Activated T-helper 17 cell treated with anti-CD3 and anti-CD28 coated beads, Interleukin-2, amount 50 U/mL, for 72 hours (primary cell): ENCODE measurements around the gene OTUD5. TPM values are rescaled to one million over a fixed set of nuclear protein-coding genes. Genes with fewer than 3 reads are reported as not detected.

ENCODE experiments used
- total RNA-seq, 2 donors: library from RNA; stranded (reverse); gene quantifications; one replicate each; pipeline ENCODE4 v1.2.3, GENCODE V29; 2022

OTUD5 gene
- total RNA-seq, 2 donors from 2014 or later, result 67.1 to 111 TPM

Other genes starting within 250 kb of the OTUD5 start
- not detected for gene GLOD5, start 195.9 kb downstream of the OTUD5 start, total RNA-seq
- not detected for gene GATA1, start 171.0 kb downstream of the OTUD5 start, total RNA-seq
- 100 to 1,000 TPM in 1 of 2 donors, 10 to 100 TPM in 1; 62.0 to 121 TPM for gene HDAC6, start 155.5 kb downstream of the OTUD5 start, total RNA-seq
- under 1 TPM in 1 of 2 donors, not detected in 1; 0.26 TPM for gene ERAS, start 131.1 kb downstream of the OTUD5 start, total RNA-seq
- gene PCSK1N, start 122.0 kb downstream of the OTUD5 start, total RNA-seq, result 1 to 10 TPM; 3.7 to 4.7 TPM
- gene TIMM17B, start 59.8 kb downstream of the OTUD5 start, total RNA-seq, result 10 to 100 TPM; 54.4 to 66.3 TPM
- 10 to 100 TPM; 62.6 to 95.7 TPM for gene PQBP1, start 59.7 kb downstream of the OTUD5 start, total RNA-seq
- 10 to 100 TPM; 24.6 to 32.8 TPM for gene SLC35A2, start 46.0 kb downstream of the OTUD5 start, total RNA-seq
- 100 to 1,000 TPM; 350 to 648 TPM for gene PIM2, start 38.6 kb downstream of the OTUD5 start, total RNA-seq
- gene KCND1, start 14.2 kb upstream of the OTUD5 start, total RNA-seq, result 10 to 100 TPM in 1 of 2 donors, 1 to 10 TPM in 1; 7.2 to 16.8 TPM
- 100 to 1,000 TPM in 1 of 2 donors, 10 to 100 TPM in 1; 88.0 to 126 TPM for gene GRIPAP1, start 44.7 kb upstream of the OTUD5 start, total RNA-seq
- 10 to 100 TPM; 35.0 to 38.9 TPM for gene TFE3, start 85.8 kb upstream of the OTUD5 start, total RNA-seq
- 1 to 10 TPM; 6.9 to 7.3 TPM for gene CCDC120, start 101.4 kb upstream of the OTUD5 start, total RNA-seq
- gene PRAF2, start 116.4 kb upstream of the OTUD5 start, total RNA-seq, result 10 to 100 TPM; 14.3 to 21.7 TPM
- 10 to 100 TPM; 40.6 to 44.5 TPM for gene WDR45, start 122.3 kb upstream of the OTUD5 start, total RNA-seq
- gene GPKOW, start 166.1 kb upstream of the OTUD5 start, total RNA-seq, result 10 to 100 TPM; 17.3 to 18.1 TPM
- 1 to 10 TPM; 1.5 to 3.7 TPM for gene MAGIX, start 205.2 kb upstream of the OTUD5 start, total RNA-seq
- 100 to 1,000 TPM; 228 to 233 TPM for gene PLP2, start 214.3 kb upstream of the OTUD5 start, total RNA-seq
- 10 to 100 TPM; 19.8 to 45.3 TPM for gene PRICKLE3, start 228.8 kb upstream of the OTUD5 start, total RNA-seq
- gene SYP, start 242.6 kb upstream of the OTUD5 start, total RNA-seq, result 10 to 100 TPM; 16.6 to 53.4 TPM